Colonic mucosa (tissue), 4 donors: ENCODE results near the gene PRCP. TPM values are rescaled to one million over a fixed set of nuclear protein-coding genes. Genes with fewer than 3 reads are reported as not detected.

Experiments used
- DNase-seq: peaks from one replicate; pipeline ENCODE4 v3.0.0-alpha.2; 2020
- H3K27ac ChIP-seq: fragments of 200-600 bp; one replicate; pipeline ENCODE4 v1.8.0; 2021
- H3K27me3 ChIP-seq: fragments of 200-600 bp; one replicate; pipeline ENCODE4 v1.8.0; 2021
- H3K36me3 ChIP-seq: fragments of 200-600 bp; one replicate; pipeline ENCODE4 v1.8.0; 2021
- H3K4me1 ChIP-seq: fragments of 200-600 bp; one replicate; pipeline ENCODE4 v1.8.0; 2021; ENCODE audit warnings: mild to moderate bottlenecking
- H3K4me3 ChIP-seq: fragments of 200-600 bp; one replicate; pipeline ENCODE4 v1.8.0; 2021
- H3K9ac ChIP-seq, 2 donors: one replicate each; pipeline ENCODE4 v1.7.0; 2013; ENCODE audit warnings: control low read depth in 2 of 2, low read depth in 2 of 2, low read length in 2 of 2
- H3K9me3 ChIP-seq: fragments of 200-600 bp; one replicate; pipeline ENCODE4 v1.8.0; 2021
- intact Hi-C: fragments of 100-400 bp; cut with DNase I; formaldehyde crosslinking; loops from one replicate; pipeline ENCODE4 v1.14.1; 2022
- total RNA-seq, 2 donors: library from RNA; stranded (reverse); fragmentation: NEBNext Ultra II Directional in 1 of 2; extraction: Animal tissue kit (Norgen Biotek cat#: 25700) in 1 of 2; gene quantifications; one replicate each; pipeline ENCODE4 v1.2.1, GENCODE V29; 2021
- TF ChIP-seq, protein P1 (sequence below): fragments of 200-600 bp; IDR thresholded peaks from one replicate; pipeline ENCODE4 v1.8.0; 2022; ENCODE audit warnings: antibody characterized with exemption, mild to moderate bottlenecking
- donor health status: healthy.
- donor health status: DM: no; HTN: no; CAD: no.
- donor health status: DM: no; HTN: no; CAD: no.

PRCP gene
- total RNA-seq, 2 donors from 2014 or later: 24.9 to 41.3 TPM

DNA sequence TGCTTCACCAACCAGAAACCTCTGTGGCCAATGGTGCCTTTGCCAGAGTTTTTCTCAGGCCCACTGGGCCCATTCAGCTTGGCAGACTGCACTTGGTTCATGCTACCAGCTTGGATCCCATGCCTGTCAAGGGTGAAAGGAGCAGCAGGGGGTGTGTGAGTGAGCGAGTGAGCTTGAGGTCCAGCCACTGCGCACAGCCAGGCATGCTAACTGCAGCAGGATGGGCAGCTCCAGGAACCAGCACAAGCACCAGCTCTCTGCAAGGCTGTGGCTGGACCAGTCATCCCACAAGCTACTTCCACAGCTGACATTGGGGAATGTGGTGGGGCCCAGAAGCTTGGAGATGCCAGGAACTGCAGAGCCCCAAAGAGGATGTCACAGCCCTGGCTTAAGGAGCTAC, 42.1 kb upstream of the PRCP start:
- TF ChIP-seq, protein P1, sequence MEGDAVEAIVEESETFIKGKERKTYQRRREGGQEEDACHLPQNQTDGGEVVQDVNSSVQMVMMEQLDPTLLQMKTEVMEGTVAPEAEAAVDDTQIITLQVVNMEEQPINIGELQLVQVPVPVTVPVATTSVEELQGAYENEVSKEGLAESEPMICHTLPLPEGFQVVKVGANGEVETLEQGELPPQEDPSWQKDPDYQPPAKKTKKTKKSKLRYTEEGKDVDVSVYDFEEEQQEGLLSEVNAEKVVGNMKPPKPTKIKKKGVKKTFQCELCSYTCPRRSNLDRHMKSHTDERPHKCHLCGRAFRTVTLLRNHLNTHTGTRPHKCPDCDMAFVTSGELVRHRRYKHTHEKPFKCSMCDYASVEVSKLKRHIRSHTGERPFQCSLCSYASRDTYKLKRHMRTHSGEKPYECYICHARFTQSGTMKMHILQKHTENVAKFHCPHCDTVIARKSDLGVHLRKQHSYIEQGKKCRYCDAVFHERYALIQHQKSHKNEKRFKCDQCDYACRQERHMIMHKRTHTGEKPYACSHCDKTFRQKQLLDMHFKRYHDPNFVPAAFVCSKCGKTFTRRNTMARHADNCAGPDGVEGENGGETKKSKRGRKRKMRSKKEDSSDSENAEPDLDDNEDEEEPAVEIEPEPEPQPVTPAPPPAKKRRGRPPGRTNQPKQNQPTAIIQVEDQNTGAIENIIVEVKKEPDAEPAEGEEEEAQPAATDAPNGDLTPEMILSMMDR: no peak
- intact Hi-C loops: no loop called here
- Histone ChIP-seq H3K36me3 (no peaks in the 10 kb centered on the region), H3K27me3 (no peaks in the 10 kb centered on the region), H3K9ac (no peak overlapping the region), H3K4me1 (no peaks in the 10 kb centered on the region), H3K4me3 (no peak overlapping the region), H3K27ac (no peak overlapping the region), H3K9me3 (no peaks in the 10 kb centered on the region)
- DNase-seq: no peak

DNA sequence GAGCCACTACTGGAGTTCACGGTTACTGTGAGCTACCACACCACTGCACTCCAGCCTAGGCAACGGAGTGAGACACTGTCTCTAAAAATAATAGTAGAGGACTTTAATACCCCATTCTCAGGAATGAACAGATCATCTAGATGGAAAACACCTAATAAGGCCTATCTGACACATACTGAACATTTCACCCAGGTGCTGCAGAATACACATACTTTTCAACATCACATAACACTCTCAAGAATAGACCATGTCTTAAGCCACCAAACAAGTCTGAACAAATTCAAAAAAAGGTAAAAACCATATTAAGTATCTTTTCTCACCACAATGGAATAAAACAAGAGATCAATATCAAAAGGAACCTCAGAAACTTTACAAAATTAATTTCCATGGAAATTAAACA, 39.2 kb upstream of the PRCP start:
- Histone ChIP-seq H3K4me1 (no peaks in the 10 kb centered on the region), H3K27ac (no peak overlapping the region), H3K4me3 (no peak overlapping the region), H3K36me3 (no peaks in the 10 kb centered on the region), H3K9me3 (no peaks in the 10 kb centered on the region), H3K9ac (no peak overlapping the region), H3K27me3 (no peaks in the 10 kb centered on the region)
- TF ChIP-seq, protein P1: no peak
- no peak for DNase-seq
- intact Hi-C loops: no loop called here

DNA sequence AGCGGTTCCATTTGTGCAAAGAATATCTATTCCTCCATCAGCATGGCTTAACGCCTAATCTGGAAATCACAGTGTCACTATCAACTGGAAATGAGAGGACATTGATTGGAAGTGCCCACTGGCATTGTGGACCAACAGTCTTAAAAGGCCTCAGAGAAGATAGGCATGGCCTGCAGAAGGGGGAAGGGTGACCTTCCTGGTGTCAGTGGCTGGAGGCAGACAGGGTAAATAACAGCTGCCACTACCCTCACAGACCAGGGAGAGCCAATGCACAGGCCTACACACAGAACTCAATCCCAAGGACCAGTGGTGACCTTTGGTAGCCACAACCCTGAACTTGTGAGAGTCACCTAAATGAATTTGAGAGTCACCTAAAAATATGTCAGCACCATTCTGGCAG, 37.3 kb upstream of the PRCP start:
- no peak overlapping the region for H3K9ac ChIP-seq
- TF ChIP-seq, protein P1: no peak
- intact Hi-C loops: no loop called here
- DNase-seq: no peak
- H3K27ac ChIP-seq: no peak overlapping the region
- H3K27me3 ChIP-seq: no peaks in the 10 kb centered on the region
- no peaks in the 10 kb centered on the region for H3K4me1 ChIP-seq
- no peak overlapping the region for H3K4me3 ChIP-seq
- no peaks in the 10 kb centered on the region for H3K9me3 ChIP-seq
- no peaks in the 10 kb centered on the region for H3K36me3 ChIP-seq

DNA sequence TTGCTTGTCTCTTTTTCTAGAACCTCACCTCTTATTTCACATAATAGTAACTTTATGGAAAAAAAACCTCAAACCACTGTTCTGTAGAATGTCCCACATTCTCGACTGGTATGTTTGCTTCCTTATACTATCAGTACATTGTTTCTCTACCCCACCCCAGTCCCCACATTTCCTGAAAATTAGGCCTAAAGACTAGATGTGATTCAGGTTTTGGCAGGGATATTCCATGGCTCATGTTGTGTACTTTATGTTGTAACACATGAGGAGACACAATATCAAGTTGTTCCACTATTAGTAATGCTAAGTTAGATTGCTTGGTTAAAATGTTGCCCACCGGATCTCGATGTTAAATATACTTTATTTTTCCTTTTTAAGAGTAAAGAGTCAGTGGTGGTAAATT, 36.0 kb upstream of the PRCP start:
- no peak overlapping the region for H3K27ac ChIP-seq
- no peak overlapping the region for H3K4me3 ChIP-seq
- H3K9me3 ChIP-seq: no peaks in the 10 kb centered on the region
- no peaks in the 10 kb centered on the region for H3K36me3 ChIP-seq
- no peaks in the 10 kb centered on the region for H3K4me1 ChIP-seq
- no peak for DNase-seq
- no peak overlapping the region for H3K9ac ChIP-seq
- TF ChIP-seq, protein P1: no peak
- intact Hi-C loops: no loop called here
- no peaks in the 10 kb centered on the region for H3K27me3 ChIP-seq

DNA sequence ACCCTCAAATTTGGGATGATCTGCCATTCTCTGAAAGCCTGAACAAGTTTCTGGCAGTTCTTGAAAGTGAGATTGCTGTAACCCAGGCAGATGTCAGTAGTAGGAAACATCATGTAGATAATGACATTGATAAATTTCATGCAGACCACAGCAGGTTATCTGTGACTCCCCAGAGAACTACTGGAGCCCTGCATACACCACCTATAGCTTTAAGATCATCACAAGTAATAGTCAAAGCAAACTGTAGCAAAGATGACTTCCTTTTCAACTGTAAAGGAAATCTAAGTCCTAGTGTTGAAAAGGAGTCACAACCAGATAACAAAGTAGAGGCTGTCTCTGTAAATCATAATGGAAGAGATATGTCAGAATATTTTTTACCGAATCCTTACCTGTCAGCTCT, 32.3 kb upstream of the PRCP start:
- DNase-seq: no peak
- TF ChIP-seq, protein P1: no peak
- no peaks in the 10 kb centered on the region for H3K36me3 ChIP-seq

DNA sequence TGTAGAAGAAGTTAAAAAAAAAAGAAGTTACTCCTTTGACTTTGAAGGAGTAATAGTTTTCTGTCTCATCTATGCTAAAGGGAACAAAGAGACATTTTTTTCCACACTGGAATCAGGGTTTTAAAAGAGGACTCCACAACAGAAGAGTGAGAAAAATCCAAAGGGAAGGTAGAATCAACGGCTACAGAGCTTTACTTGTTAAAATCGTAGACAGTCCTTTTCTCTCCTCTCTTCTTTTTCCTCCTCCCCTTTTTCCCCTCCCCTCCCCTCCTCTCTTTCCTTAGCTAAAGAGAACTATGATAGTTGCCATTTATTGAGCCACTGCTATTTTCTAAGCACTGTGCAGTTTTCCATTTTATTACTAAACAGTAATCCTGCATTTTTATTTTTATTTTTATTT, 30.5 kb upstream of the PRCP start:
- no peaks in the 10 kb centered on the region for H3K36me3 ChIP-seq
- intact Hi-C loops: no loop called here
- no peaks in the 10 kb centered on the region for H3K27me3 ChIP-seq
- no peak overlapping the region for H3K9ac ChIP-seq
- H3K4me3 ChIP-seq: no peak overlapping the region
- H3K4me1 ChIP-seq: no peaks in the 10 kb centered on the region
- no peak for DNase-seq
- TF ChIP-seq, protein P1: no peak
- H3K27ac ChIP-seq: no peak overlapping the region
- no peaks in the 10 kb centered on the region for H3K9me3 ChIP-seq

More for the DNA sequence above, 32.3 kb upstream of the PRCP start:
- no peaks in the 10 kb centered on the region for H3K9me3 ChIP-seq
- H3K27me3 ChIP-seq: no peaks in the 10 kb centered on the region
- H3K27ac ChIP-seq: no peak overlapping the region
- H3K4me1 ChIP-seq: no peaks in the 10 kb centered on the region
- intact Hi-C loops: no loop called here
- no peak overlapping the region for H3K4me3 ChIP-seq
- no peak overlapping the region for H3K9ac ChIP-seq
